HG03066 (cell line): ENCODE measurements around the gene TTC7B.

Experiments used
- ATAC-seq: cut with Tn5 transposase; IDR thresholded peaks from one replicate; pipeline ENCODE4 v1.9.1; 2021; ENCODE audit warnings: low read depth; ENCODE audit not compliant: unreplicated experiment

Gene TTC7B

GRCh38 chr14:90808759-90809529, 7.3 kb downstream of the TTC7B start:
- no peak for ATAC-seq

- no peak for ATAC-seq
Measured at GRCh38 chr14:90807060-90807459, 9.2 kb downstream of the TTC7B start.

- ATAC-seq, result no peak
Measured at GRCh38 chr14:90805662-90806540, 10.3 kb downstream of the TTC7B start.

GRCh38 chr14:90805084-90805391, 11.2 kb downstream of the TTC7B start:
- ATAC-seq, result no peak

GRCh38 chr14:90804292-90805083, 11.7 kb downstream of the TTC7B start:
- no peak for ATAC-seq

- ATAC-seq, result no peak
Measured at GRCh38 chr14:90803249-90803648, 13.0 kb downstream of the TTC7B start.

GRCh38 chr14:90799420-90799819, 16.8 kb downstream of the TTC7B start:
- no peak for ATAC-seq

GRCh38 chr14:90797919-90798318, 18.3 kb downstream of the TTC7B start:
- no peak for ATAC-seq

- no peak for ATAC-seq
Measured at GRCh38 chr14:90797451-90797850, 18.8 kb downstream of the TTC7B start.

GRCh38 chr14:90796329-90796728, 19.9 kb downstream of the TTC7B start:
- no peak for ATAC-seq

- ATAC-seq, result no peak
Measured at GRCh38 chr14:90795744-90796143, 20.5 kb downstream of the TTC7B start.

GRCh38 chr14:90791486-90791885, 24.7 kb downstream of the TTC7B start:
- no peak for ATAC-seq

- no peak for ATAC-seq
Measured at GRCh38 chr14:90788031-90788430, 28.2 kb downstream of the TTC7B start.

GRCh38 chr14:90785876-90786450, 30.3 kb downstream of the TTC7B start:
- ATAC-seq, result no peak

GRCh38 chr14:90785471-90785870, 30.8 kb downstream of the TTC7B start:
- ATAC-seq, result no peak

GRCh38 chr14:90784621-90785270, 31.5 kb downstream of the TTC7B start:
- ATAC-seq, result no peak

- no peak for ATAC-seq
Measured at GRCh38 chr14:90783344-90783743, 32.9 kb downstream of the TTC7B start.

GRCh38 chr14:90782892-90783291, 33.3 kb downstream of the TTC7B start:
- ATAC-seq, result no peak

GRCh38 chr14:90781876-90782275, 34.4 kb downstream of the TTC7B start:
- no peak for ATAC-seq

GRCh38 chr14:90781344-90781761, 34.9 kb downstream of the TTC7B start:
- no peak for ATAC-seq
